Inflammatory macrophage (primary cell): ENCODE results near the gene PLAGL2.
"Not testable (repeated sequence)": the region's sequence is repeated elsewhere in the genome, so short reads cannot be mapped to it uniquely, and the experiment has no call there.

ENCODE experiments used
- DNase-seq, 2 donors: peaks; one replicate each; pipeline ENCODE4 v3.0.0-alpha.2; 2020 to 2022

The PLAGL2 gene

DNA sequence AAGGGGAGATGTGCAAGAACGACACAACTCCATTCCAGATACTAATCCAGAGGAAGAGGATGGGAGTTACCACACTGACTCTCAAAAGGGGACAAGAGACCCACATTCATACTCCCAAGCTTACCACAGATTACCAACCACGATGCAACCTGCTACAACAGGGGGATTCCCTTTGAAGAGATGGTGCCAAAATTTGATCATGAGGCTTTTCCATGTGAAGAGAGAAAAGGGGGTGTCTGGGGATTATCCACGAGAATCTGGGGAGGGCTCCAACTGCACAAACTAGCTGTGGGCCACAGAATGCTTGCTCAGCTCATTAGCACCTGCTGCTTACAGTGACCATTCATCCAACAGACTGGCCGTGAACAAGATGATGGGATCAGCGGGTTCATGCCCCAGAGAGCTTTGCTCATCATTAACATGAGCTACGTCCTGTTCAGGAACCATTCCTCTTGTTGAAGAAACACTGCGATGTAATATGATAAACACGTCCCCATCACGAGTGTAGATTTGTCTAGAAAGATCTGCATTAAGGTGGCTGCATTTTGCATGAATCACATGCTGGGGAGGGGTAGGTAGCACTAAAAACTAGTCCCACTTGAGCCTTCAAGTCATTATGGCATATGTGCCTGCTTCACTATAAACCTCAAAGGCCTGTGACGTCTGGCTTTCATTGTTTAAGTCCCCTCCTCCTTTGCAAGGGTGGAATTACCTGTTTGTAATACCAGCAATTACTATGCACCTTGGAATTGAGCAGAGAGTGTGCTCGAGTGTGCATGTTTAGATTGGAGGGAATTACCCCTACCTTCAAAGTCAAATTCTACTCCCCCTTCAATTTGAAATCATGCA, 4.0 kb downstream of the PLAGL2 start:
- no peak for DNase-seq

DNA sequence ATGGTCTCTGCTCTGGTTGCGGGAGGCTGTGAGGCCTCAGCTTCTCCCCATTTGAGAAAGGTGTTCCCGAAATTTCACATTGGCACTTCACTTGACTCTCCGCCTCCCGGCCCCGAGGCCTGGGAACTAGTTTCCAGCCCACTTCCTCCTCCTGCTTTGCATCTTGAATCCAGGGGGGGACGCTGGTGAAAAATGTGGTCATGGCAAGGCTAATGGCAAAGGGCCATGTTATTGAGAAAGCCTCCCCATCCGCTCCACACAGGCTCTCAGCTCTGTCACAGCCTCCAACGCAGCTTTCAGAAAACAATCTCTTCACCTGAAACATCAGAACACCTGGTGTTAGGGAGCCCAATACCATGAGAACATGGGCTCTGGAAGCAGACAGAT, 5.6 kb downstream of the PLAGL2 start:
- peak in 1 of 2 donors; percentile 15 for DNase-seq

DNA sequence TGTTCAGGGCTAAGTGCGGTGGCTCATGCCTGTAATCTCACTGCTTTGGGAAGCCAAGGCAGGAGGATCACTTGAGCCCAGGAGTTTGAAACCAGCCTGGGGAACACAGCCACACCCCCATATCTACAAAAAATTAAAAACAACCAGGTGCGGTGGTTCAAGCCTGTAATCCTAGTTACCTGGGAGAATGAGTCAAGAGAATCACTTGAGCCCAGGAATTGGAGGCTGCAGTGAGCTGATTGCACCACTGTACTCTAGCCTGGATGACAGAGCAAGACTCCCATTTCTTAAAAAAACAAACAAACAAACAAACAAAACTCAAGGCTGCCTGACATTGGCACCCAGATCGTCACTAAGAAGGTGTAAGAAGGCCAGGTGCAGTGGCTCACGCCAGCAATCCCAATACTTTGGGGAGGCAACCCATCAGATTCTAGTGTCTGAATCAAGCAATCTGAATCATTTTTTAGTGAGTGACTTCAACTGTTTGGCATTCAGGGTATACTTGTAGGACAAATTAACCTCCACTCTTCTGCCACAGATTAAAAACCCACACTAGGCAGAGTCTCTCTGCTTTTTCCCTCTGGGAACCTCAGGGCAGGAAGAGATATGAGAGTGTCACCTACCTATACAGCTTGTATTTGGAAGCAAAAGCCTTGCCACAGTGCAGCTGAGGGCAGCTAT, 6.1 kb downstream of the PLAGL2 start:
- DNase-seq: no peak

DNA sequence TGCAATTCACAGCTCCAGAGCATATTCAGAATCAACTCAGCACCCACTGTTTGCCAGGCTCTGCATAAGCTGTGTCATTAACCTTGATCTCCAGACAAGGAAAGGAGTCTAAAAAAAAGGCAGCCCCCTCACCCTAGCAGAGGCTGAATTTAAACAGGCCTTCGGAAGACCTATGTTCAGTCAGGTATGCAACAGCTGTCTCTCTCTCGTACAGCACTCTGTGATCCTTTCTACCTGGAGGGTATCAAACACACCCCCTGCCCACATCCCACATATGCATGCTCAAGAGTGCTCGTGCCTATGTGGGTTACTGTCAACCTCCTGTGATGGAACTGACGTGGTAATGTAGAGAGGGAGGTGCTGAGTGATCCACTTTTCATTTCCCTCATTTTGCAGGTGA, 8.5 kb downstream of the PLAGL2 start:
- DNase-seq: no peak

DNA sequence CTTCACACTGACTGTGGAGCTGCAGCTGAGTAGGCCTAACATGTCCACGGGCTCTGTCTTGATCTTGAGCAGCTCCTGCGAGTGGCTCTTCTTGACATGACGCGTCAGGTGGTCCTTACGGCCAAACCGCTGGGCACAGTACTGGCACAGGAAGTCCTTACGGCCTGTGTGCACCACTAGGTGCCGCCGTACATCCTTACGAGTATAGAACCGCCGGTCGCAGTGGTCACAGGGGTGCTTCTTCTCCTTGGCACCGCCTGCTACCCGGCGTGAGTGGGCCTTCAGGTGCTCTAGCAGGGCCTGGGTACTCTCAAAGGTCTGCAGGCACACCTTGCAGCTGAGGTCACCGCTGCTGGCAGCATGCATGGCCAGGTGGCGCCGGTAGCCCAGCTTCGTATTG, 10.4 kb downstream of the PLAGL2 start:
- DNase-seq: not testable (repeated sequence)

DNA sequence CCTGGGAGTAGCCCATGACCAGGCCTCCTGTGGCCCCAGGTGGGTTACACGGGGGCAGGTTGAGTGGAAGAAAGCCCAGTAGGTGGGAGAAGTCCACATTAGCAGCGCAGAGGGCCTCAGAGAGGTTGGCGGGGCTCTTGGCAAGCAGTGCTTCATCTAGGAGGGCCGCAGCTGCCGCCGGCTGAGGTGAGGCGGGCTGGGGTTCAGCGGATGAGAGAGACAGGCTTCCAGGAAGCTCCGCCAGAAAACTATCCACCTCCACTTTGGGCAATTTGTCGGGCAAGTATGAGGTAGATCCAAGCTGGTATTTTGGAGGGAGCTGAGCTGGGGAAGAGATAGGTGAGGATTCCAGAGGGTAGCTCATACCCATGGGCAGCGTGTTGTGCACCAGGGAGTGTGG, 10.9 kb downstream of the PLAGL2 start:
- not testable (repeated sequence) for DNase-seq

DNA sequence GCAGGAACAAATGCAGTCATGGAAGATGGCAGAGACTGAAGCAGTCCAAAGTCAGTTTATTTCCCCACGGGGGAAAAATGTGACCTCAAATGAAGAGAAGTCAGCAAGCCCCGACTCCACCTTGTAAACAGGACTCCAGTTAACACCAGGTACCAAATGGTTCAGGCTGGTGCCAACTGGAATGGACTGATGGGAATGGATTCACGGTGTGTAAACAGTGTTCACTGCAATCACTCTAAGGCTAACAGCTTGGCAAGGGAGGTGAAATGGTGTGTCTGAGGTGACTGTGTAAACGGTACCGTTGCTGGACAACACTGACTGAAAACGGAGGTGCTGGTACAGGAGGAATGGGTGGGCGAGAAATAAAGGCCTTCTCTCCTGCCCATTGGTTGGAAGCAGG, 12.0 kb downstream of the PLAGL2 start:
- no peak for DNase-seq

DNA sequence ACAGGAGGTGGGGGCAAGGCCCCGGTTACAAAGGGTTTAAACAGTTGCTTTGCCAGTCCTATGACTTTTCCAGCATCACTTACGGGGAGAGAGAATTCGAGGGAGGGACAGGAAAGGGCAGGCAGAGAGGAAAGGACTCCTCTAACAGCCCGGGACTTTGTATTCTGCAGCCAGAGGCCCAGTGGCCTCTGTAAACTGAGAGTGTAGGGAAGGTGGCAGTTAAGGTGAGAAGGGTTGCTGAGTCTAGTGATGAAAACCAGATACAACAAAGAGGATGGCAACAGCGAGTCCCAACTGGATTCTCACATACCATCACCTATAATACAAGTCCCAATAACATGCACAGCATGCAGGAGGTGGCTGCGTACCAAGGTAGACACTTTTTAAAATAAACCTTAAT, 13.5 kb downstream of the PLAGL2 start:
- DNase-seq: no peak

DNA sequence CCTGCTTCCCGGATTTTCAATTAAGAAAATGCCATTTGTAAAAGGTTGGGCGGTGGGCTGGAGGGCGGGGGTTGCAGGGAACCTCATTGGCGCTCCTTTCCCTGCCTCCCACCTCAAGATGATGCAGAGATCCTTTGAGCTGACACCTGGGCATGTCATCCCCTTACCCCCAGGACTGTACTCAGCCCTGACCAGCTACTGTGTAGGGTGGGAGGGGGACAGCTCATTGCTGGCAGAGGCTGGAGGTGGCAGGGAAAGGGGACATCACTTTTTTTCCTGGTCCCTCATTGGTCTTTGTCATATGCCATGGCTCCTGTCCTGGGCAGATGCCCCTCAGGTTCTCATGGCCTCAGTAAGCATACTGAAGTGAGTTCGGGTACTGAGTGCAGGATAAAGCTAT, 14.2 kb downstream of the PLAGL2 start:
- DNase-seq: not testable (repeated sequence)

DNA sequence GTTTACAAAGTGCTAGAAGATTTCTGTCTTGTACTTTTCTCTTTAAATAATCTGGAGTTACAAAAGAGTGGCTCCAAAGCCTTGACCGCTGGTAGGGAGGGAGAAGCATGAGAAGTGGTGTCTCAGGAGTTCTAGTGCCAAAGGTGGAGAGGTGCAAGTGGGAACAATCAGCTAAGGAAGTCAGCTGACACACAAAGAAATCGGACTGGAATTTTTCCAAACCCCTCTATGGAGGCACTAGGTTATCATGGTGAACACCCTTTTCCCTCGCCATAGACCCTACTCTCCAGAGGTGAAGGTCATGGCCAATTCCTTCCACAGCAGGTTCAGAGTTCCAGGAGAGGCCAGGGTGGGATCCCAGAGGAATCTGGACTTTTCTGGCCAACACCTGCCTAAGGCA, 14.8 kb downstream of the PLAGL2 start:
- DNase-seq: no peak

DNA sequence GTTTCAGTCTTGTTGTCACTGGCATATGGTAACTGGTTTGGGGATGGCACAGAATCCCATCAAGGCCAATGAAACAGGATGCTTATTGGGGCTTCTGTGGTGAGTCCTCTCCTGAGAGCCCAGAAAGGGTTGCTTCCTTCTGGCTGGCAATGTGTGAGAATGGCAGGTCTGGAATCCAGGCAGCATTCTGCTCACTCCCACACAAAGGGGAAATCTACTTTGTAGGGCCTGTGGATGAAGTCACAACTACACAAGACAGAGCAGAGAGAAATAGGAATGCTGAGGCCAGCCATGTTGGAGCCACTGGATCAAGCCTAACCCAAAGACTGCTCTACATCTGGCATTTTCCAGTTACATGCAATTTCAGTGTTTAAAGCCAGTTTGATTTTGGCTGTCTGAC, 15.7 kb downstream of the PLAGL2 start:
- peak; percentile 18 to 57 for DNase-seq

DNA sequence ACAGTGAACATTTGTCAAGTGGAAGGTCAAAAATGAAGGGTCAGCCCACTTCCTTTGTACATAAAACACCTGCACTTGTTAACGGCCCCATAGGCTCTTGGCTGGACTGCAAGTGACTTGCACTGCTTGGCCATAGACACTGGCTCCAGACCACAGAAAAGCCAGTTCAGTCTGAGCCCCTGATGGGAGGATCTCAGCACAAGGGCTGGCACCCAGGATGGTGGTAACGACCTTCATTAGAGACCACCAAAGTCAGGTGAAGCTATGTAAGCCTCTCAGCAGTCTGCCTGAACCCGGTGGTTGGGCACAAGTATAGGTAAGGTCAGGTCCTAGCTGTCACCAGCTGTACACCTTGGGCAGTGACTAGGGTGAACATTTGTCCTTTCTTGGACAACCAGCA, 16.1 kb downstream of the PLAGL2 start:
- no peak for DNase-seq

DNA sequence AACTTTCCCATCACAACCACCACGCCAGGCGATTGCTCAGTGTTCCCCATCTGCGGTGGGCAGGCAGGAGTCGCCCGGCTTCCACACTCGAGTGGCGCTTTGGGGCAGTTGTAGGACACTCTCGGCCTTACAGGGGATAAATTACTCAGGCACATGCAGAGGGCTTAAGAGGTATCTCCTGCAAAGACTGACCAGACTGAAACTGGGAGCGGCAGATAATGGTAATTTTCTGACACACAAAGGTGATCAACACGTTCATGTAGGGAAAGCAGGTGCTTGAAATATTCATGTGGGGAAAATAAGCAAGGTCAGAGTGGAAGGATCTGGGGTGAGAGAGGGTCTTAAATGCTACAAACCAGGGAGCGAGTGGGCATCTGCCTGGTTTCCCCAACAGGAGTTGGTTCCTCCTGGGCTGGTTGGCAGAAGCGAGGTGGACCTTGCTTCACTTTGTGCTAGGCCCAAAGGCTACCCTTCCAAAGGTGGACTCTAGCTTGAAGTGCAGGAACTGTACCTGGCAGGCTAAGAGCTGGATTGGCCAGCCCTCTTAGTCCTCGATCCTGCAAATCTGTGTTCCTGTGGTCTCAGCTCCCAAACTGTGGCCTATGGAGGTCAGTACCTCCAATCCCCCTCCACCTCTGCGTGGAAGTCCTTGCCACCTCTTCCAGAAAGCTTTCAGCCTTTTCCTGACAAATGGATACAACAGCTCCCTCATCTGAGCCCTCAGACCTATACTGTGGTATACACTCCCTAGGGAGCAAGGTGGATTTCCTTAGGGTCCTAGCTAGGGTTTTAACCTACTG, 16.7 kb downstream of the PLAGL2 start:
- no peak for DNase-seq

DNA sequence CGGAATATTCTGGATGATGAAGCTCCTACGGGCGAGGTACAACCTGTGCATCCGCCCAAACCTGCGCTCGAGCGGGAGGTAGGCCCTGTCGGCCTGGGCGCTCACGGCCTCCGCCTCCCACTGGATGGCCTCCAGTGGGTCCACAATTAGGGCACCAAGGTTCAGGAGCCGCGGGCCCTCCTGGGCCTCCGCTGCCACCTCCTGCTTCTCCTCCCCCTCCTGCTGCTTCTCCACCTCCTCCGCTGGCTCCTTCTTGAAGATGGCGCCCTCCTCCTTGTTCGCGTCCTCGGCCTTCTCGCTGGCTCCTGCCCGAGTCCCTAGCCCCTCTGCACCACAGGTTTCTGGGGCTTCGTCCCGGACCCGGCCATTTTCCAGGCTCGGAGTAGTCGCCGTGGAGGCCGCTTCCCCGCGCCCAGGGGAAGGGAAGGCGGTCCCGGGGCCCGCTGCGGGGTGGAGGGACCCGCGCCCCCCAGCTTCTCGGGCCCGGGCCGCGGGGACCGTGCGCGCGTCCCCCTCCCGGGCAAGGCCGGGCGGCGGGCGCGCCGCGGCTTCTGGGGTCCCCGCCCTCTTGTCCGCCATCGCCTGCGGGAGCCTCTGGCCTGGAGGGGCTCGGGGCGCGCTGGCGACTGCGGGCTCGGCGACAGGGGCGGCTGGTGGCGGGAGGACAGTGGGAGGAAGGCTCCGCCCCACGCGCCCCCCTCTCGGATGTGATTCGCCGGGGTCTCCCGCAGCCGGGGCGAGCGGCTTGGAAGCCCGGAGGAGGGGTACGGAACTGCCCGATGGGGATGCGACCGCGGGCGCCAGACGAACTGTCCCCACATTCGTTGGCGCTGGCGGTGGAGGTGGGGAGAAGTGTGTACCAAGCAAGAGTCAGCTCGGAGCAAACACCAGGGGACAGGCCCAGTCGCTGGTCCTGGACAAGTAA, 17.6 kb downstream of the PLAGL2 start:
- DNase-seq: peak in 1 of 2 donors; percentile 25

DNA sequence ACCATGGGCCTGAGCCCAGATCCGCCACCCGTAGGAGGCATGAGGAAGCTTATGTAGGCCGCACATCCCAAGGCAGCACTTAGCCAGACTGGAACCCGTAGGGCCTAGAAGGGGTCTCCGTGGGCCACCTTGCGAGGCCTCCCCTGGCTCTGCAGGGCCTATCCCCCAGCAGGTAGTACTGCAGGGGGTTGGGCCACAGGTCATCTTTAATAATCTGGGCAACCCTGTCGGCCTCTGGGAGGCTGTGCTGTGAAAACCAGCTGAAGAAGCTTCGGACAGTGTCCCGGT, 18.5 kb downstream of the PLAGL2 start:
- DNase-seq: no peak

DNA sequence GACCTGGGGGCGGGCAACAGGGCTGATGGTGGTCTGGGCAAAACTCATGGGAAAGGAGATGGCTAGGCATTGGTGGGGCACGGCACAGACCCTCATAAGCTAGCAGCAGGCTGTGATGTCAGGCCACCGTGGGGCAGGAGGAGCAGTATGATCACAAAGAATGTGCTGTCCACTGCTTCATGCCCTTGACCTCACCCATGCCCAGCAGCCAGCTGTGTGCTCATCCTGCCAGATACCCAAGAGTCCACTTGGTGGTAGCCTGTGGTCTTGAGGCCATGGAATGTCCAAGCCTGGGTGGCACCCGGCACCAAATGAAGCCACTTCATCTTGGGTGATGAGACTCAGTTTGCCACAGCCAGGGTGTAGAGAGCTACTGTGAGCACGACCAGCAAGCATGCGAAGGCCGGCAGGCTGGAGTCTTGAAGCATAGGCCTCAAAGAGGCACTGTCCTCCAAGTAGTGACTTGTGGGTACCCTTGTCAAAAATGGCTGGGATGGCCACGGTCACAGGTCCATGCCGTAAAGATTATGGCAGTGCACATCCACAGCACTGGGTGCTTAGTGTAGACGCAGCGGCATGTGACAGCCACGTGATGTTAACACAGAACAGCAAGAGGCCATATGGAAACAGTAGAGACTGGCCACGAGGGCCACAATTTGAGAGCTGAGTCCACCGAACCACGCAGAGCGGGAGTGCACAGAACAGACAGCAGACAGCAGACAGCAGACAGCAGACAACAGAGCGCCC, 19.0 kb downstream of the PLAGL2 start:
- DNase-seq: no peak

DNA sequence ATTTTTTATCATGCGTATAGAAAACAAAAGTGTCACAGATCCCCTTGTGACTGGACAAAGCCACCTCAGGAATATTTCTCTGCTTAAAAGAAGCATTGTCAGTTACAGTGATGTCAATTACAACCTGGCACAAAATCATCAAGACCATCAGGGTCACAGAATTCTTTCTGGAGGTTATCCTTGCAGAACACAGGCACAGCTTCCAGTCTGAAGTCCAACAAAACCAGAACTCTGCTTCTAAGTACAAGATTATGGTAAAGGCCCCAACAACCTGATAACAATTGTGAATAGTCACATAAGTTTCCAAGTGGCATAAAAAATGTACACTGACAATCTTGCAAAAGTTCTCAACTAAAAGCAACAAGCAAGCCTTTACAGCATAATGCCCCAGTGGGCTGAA, 21.0 kb downstream of the PLAGL2 start:
- no peak for DNase-seq

DNA sequence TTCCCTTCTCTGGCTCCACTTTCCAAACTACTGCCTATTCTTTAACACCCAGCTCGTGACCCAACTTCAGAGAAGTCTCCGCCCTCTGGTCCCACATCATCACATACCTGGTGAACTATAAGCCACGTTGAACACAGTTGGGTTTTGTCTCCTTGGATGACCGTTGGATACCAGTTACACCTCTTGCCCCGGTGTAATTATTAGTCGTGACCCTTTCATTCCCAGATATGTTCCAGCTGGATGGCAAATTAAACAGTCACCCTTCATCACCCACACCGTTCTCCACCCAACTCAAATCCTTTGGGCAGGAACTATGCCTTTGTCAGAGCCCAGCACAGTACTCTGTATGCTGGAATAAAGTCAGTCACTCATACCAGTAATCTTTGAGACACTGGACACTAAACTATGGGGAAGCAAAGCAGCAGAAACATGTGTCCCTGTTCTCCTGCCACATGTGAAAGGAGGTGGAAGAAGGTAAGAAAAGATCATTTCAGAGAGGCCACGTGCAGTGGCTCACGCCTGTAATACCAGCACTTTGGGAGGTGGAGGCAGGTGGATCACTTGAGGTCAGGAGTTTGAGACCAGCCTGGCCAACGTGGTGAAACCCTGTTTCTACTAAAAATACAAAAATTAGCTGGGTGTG, 22.5 kb downstream of the PLAGL2 start:
- no peak for DNase-seq

DNA sequence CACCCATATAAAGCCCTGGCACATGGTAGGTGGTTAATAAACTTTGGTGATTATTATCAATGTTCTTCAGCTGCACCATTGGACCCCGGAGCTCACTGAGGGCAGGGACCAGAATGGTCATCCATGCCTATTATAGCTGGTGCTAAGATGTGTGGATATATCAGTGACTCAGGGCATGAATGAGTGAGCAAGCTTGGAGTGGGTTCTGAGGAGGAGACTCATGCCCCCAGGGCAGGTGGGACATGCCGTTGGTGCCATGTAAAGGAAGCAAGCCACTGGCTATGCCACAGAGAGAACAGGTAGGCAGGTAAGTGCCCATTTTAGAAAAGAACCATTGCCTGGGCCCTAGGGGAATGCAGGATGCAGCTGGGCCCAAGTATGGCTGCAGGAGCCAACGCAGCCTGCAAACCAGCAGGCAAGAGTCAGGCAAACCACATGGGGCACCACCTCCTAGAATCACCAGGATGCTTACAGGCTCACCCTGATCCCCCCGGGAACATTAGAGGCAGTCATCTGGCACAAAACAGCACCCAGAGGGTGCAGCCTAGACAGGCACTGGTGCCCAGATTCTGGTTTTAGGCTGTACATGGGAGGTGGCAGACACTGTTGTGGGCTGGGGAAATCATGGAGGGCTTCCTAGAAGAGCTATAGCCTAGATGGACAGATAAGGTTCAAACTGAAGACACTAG, 23.5 kb downstream of the PLAGL2 start:
- no peak for DNase-seq

DNA sequence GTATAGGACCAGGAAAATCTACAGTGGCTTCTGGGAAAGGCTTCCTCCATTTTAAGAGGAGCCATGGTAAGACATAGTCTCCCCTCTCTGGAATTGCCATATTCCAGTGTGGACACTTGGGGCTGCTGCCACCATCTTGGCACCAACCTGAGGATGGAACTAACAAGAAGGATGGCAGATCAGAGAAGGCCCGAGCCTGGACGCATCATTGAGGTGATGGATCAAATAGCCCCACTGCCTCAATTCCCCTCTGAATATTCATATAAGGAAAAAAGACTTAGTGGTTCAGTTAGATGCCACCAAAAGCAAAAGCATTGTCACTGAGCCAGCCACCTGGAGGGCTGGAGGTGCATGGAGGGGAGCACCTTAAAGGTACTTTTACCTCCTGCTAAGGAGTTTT, 25.9 kb downstream of the PLAGL2 start:
- no peak for DNase-seq

DNA sequence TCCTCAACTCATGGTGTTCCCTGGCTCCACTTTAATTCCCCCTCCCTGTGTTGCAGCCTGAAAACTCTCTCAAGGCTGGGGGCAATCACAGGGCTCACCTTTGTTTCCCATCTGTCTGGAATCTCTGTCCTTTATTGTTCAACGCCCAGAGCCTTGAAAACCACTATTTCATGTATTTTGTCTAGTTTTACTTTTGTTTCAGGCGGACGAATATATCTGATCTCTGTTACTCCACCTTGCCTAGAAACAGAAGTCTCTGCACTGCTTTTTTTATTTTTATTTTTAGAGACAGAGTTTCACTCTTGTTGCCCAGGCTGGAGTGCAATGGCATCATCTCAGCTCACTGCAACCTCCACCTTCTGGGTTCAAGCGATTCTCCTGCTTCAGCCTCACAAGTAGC, 27.6 kb downstream of the PLAGL2 start:
- DNase-seq: no peak
